GM12874 (cell line): ENCODE data around the gene FBH1.

Experiments used
- TF ChIP-seq, protein P1 (sequence below): IDR thresholded peaks from 2 replicates; pipeline ENCODE4 v1.5.1; 2011; ENCODE audit warnings: low read depth, mild to moderate bottlenecking, control low read depth, low read length, moderate library complexity; ENCODE audit not compliant: insufficient read depth

The FBH1 gene

DNA sequence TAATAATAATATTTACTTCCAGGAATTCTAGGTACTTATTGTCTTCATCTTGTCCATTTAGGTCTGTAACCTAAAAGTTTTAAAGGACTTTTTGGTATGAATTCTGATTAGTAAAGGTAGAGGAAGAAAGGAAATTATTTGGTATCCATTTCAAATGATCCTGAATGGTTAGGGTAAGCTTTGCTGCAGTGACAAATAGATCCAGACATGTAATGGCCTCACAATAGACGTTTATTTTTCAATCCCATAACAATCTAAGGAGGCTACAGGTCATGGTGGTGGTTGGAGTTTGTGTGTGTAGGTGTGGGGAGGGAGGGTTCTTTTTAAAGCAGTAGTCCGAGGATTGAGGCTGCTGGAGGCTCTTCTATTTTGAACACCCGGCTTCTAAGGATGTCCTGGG lies 5.3 kb downstream of the FBH1 start:
- TF ChIP-seq, protein P1, sequence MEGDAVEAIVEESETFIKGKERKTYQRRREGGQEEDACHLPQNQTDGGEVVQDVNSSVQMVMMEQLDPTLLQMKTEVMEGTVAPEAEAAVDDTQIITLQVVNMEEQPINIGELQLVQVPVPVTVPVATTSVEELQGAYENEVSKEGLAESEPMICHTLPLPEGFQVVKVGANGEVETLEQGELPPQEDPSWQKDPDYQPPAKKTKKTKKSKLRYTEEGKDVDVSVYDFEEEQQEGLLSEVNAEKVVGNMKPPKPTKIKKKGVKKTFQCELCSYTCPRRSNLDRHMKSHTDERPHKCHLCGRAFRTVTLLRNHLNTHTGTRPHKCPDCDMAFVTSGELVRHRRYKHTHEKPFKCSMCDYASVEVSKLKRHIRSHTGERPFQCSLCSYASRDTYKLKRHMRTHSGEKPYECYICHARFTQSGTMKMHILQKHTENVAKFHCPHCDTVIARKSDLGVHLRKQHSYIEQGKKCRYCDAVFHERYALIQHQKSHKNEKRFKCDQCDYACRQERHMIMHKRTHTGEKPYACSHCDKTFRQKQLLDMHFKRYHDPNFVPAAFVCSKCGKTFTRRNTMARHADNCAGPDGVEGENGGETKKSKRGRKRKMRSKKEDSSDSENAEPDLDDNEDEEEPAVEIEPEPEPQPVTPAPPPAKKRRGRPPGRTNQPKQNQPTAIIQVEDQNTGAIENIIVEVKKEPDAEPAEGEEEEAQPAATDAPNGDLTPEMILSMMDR = no peak

- TF ChIP-seq, protein P1 = no peak
Observed at GRCh38 chr10:5895804-5896203, 5.8 kb downstream of the FBH1 start.

DNA sequence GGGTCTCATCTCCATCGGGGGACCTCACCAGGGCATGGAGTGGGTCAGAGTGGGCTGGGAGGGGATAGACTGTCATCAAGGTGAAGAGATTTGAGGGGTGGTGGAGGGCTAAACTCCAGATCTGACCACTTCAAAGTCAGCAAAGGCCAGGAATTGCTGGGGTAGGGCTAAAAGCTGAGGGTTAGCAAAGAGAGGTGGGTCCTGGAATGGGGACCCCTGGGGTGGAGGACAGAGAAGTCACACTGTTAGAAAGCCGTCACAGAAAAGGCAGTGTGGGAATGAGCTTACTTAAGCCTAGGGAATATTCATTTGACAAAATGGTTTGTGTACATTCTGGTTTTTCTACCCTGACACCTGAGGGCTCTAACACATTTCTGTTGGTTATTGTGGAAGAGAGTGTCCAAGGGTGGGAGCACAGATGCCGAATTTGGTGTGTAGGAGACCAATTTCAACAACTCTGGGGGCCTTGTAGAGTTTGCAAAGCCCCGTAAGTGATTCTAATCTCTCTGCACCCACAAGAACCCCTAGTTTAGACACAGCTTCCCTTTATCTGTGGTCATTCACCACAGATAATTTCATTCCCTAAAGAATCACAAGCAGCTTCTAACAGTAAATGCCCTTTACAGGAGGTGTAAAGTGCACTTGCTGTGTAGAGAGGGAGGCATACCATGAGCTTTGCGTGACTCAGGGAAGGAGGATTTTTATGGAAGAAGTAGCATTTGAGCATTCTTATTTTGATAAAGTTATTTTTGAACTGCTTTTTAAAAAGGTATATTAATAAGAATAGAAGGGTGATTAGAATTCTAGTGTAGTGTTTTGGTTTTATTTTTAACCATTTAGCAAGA lies 6.4 kb downstream of the FBH1 start:
- TF ChIP-seq, protein P1 = no peak

DNA sequence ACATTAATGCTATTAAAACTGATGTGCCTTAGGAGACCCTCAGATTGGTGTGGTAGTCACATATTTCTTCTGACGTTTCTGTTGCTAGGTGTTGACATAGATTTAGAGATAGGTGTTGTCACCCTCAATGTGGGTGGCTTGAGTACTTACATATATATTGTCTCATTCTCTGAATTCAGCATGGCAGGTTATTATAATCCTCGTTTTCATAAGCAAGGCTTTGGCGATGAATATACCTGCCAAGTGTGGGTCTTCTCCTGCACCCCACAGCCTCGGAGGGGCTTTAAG lies 7.0 kb downstream of the FBH1 start:
- TF ChIP-seq, protein P1 = no peak

- TF ChIP-seq, protein P1 = no peak
Observed at GRCh38 chr10:5897504-5897903, 7.5 kb downstream of the FBH1 start.

- TF ChIP-seq, protein P1 = no peak
Observed at GRCh38 chr10:5898163-5898562, 8.1 kb downstream of the FBH1 start.

DNA sequence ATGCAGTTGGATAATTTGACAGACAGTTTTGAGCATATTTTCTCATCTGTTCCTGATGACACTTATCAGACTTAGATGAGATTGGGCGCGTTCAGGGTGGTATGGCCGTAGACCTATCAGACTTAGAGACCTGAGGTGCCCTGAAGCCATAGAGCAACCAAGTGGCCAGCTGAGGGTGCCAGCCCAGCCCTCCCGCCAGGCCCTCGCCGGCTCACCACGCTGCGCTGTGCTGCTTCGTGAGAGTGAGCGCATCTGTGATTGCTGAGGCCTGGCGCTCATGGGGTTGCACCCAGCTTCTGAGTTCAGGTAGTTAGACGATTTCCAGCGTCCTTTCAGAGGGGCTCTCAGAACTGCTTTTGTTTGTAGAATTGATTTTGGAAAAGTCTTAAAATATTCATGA lies 10.2 kb downstream of the FBH1 start:
- TF ChIP-seq, protein P1 = no peak
